NCI-H1436 (cell line): ENCODE results near the gene AGXT2.

ENCODE experiments used
- DNase-seq: peaks from one replicate; lab custom pipeline; 2025; lab: John Stamatoyannopoulos, UW

The AGXT2 gene

GRCh38 chr5:34967540-34967939 lies 80.2 kb downstream of the AGXT2 start:
- no peak for DNase-seq

DNA sequence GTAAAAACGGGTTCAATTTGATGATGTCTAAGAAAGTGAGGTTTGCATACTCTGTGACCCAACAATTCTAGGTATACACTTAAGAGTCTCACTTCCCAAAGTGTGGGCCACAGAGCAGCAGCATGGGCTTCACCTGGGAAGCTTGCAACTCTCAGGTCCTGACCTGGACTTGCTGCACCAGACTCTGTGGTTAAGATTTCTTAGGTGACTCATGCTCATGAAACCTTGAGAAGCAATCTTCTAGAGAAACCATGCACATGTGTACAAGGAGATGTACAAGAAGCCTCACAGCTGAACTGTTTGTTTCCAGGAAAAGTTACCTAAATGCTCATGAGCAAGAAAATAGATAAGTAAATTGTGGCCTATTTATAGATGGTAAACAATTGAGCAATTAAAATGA lies 88.4 kb downstream of the AGXT2 start:
- DNase-seq: no peak

DNA sequence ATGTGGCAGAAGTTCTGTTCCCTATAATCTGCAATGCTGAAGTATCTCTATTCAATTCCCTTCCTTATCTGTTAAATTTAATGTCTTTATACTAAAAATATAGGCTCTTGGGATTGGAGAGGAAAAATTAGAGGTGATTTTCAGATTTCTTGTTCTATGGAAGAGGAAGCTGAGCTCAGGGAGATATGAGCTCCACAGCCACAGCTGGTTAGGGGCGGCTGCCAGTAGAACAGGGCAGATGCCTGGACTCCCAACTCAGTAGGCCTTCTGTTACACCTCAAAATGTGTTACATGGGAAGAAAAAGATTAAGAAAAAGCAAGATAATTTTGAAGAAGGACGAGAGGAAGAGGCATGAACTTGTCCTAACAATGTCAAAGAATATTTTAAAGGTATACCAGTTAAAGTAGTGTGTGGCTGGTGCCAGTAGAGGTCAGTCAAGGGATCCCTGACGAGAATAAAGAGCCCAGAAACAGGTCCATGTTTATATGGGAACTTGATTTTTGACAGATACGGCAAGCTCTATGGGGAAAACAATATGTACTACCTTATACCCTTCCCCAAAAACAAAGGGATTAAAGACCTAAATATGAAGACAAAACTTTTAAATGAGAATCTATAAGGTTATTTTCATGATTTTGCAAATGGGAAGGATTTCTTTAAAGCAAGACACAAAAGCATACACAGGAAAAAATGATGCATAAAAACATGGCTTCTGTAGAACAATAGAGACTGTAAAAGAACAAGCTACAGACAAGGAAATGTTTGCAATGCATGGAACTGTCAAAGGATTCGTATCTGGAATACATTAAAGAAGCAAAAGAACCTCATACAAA lies 89.7 kb downstream of the AGXT2 start:
- no peak for DNase-seq

GRCh38 chr5:34957321-34957720 lies 90.4 kb downstream of the AGXT2 start:
- DNase-seq: no peak
